K562 (cell line): ENCODE results near the gene DPEP1.

ENCODE experiments used
- BACH1 ChIP-seq: fragments of 200-800 bp; sonication (Bioruptor generic); IDR thresholded peaks from 2 replicates; pipeline ENCODE4 v1.6.1; 2016; ENCODE audit warnings: missing genetic modification characterization, missing compliant biosample characterization
- BCOR ChIP-seq: fragments of 450-650 bp; IDR thresholded peaks from 2 replicates; pipeline ENCODE4 v1.6.1; 2016
- SNRNP70 ChIP-seq: fragments of 200-400 bp; formaldehyde crosslinking; optimal IDR thresholded peaks from 2 replicates; pipeline ENCODE3; 2017; ENCODE audit warnings: low read depth, low read length
- ZNF253 ChIP-seq: fragments of 250-450 bp; sonication (Bioruptor Pico); conservative IDR thresholded peaks from 2 replicates; pipeline ENCODE4 v1.6.1; 2021; ENCODE audit warnings: mild to moderate bottlenecking
- TF ChIP-seq, protein P1 (sequence below), 2 experiments: fragments of 450-650 bp; formaldehyde crosslinking in 1 of 2; IDR thresholded peaks; 2 replicates each; pipeline versions ENCODE4 v1.4.0 to v1.6.1; 2014 to 2020; ENCODE audit warnings: mild to moderate bottlenecking in 2 of 2, borderline replicate concordance in 1 of 2, low read depth in 1 of 2

GRCh38 chr16:89572073-89572484, 41.4 kb upstream of the DPEP1 start:
- TF ChIP-seq SNRNP70, result no peak
- no peak for TF ChIP-seq ZNF253
- no peak for TF ChIP-seq BACH1 (tag)
- no peak for TF ChIP-seq BCOR
- TF ChIP-seq, protein P1, sequence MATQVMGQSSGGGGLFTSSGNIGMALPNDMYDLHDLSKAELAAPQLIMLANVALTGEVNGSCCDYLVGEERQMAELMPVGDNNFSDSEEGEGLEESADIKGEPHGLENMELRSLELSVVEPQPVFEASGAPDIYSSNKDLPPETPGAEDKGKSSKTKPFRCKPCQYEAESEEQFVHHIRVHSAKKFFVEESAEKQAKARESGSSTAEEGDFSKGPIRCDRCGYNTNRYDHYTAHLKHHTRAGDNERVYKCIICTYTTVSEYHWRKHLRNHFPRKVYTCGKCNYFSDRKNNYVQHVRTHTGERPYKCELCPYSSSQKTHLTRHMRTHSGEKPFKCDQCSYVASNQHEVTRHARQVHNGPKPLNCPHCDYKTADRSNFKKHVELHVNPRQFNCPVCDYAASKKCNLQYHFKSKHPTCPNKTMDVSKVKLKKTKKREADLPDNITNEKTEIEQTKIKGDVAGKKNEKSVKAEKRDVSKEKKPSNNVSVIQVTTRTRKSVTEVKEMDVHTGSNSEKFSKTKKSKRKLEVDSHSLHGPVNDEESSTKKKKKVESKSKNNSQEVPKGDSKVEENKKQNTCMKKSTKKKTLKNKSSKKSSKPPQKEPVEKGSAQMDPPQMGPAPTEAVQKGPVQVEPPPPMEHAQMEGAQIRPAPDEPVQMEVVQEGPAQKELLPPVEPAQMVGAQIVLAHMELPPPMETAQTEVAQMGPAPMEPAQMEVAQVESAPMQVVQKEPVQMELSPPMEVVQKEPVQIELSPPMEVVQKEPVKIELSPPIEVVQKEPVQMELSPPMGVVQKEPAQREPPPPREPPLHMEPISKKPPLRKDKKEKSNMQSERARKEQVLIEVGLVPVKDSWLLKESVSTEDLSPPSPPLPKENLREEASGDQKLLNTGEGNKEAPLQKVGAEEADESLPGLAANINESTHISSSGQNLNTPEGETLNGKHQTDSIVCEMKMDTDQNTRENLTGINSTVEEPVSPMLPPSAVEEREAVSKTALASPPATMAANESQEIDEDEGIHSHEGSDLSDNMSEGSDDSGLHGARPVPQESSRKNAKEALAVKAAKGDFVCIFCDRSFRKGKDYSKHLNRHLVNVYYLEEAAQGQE (IDR thresholded peaks at IDR 0.05; ENCODE audit: borderline replicate concordance), result no peak
- TF ChIP-seq, protein P1 (CRISPR knock-in tag; IDR thresholded peaks at IDR 0.05; ENCODE audit: low read depth), result no peak
